A549 (cell line): ENCODE data around the gene ACE2.

ENCODE experiments used
- CTCF ChIP-seq: fragments of >200 bp; sonication (Bioruptor Twin); formaldehyde crosslinking; IDR thresholded peaks from 3 replicates; pipeline ENCODE4 v1.5.1; 2016
- NFE2L2 ChIP-seq: fragments of 150-350 bp; conservative IDR thresholded peaks from 2 replicates; pipeline ENCODE4 v1.6.1; 2014; ENCODE audit warnings: low read length
- POLR2A ChIP-seq: IDR thresholded peaks from 2 replicates; pipeline ENCODE4 v1.6.1; 2012; ENCODE audit warnings: mild to moderate bottlenecking, low read length
- RFX5 ChIP-seq: fragments of 450-650 bp; IDR thresholded peaks from 2 replicates; pipeline ENCODE4 v1.7.1; 2014; ENCODE audit warnings: antibody characterized with exemption, mild to moderate bottlenecking, moderate library complexity
- SMC3 ChIP-seq: fragments of >200 bp; sonication (Bioruptor Twin); formaldehyde crosslinking; IDR thresholded peaks from 3 replicates; pipeline ENCODE4 v1.6.1; 2018; ENCODE audit warnings: inconsistent platforms
- USF2 ChIP-seq: fragments of 450-650 bp; IDR thresholded peaks from 2 replicates; pipeline ENCODE4 v1.6.1; 2014; ENCODE audit warnings: antibody characterized with exemption

GRCh38 chrX:15594371-15594770, 6.4 kb downstream of the ACE2 start:
- TF ChIP-seq USF2: no peak
- no peak for TF ChIP-seq NFE2L2
- TF ChIP-seq CTCF: no peak
- no peak for TF ChIP-seq POLR2A
- TF ChIP-seq SMC3: no peak
- no peak for TF ChIP-seq RFX5
